WI38 (cell line): ENCODE data around the gene BABAM2.

Experiments
- H3K4me3 ChIP-seq: 2 replicates; pipeline ENCODE4 v1.5.1; 2011; ENCODE audit warnings: low read depth, mild to moderate bottlenecking, control low read depth, low read length
- CTCF ChIP-seq: IDR thresholded peaks from 2 replicates; pipeline ENCODE4 v1.5.1; 2012; ENCODE audit warnings: low read depth, mild to moderate bottlenecking, control low read depth, low read length

Gene BABAM2

GRCh38 chr2:28128281-28128950, 237.9 kb downstream of the BABAM2 start:
- no peak overlapping the region for H3K4me3 ChIP-seq
- no peak for TF ChIP-seq CTCF

- TF ChIP-seq CTCF, result no peak
- no peak overlapping the region for H3K4me3 ChIP-seq
Observed at GRCh38 chr2:28129955-28130695, 239.6 kb downstream of the BABAM2 start.

GRCh38 chr2:28133778-28134177, 243.2 kb downstream of the BABAM2 start:
- H3K4me3 ChIP-seq, result no peak overlapping the region
- TF ChIP-seq CTCF, result no peak

GRCh38 chr2:28134262-28134812, 243.8 kb downstream of the BABAM2 start:
- TF ChIP-seq CTCF, result no peak

GRCh38 chr2:28134857-28135256, 244.3 kb downstream of the BABAM2 start:
- no peak overlapping the region for H3K4me3 ChIP-seq
- TF ChIP-seq CTCF, result no peak

More at GRCh38 chr2:28134262-28134812, 243.8 kb downstream of the BABAM2 start:
- H3K4me3 ChIP-seq, result no peak overlapping the region

GRCh38 chr2:28135324-28135723, 244.8 kb downstream of the BABAM2 start:
- H3K4me3 ChIP-seq, result no peak overlapping the region
- no peak for TF ChIP-seq CTCF

- TF ChIP-seq CTCF, result no peak
- no peak overlapping the region for H3K4me3 ChIP-seq
Observed at GRCh38 chr2:28135799-28136198, 245.3 kb downstream of the BABAM2 start.
